GM18505 (cell line): ENCODE data around the gene DDX27.

Experiments used
- ATAC-seq: cut with Tn5 transposase; IDR thresholded peaks from one replicate; pipeline ENCODE4 v1.9.1; 2021; ENCODE audit not compliant: unreplicated experiment
- POLR2A ChIP-seq: IDR thresholded peaks from 4 replicates; pipeline ENCODE4 v1.6.1; 2011; ENCODE audit warnings: borderline replicate concordance; ENCODE audit not compliant: insufficient read depth, insufficient read length; ENCODE audit errors: extremely low read depth

DDX27 gene

DNA sequence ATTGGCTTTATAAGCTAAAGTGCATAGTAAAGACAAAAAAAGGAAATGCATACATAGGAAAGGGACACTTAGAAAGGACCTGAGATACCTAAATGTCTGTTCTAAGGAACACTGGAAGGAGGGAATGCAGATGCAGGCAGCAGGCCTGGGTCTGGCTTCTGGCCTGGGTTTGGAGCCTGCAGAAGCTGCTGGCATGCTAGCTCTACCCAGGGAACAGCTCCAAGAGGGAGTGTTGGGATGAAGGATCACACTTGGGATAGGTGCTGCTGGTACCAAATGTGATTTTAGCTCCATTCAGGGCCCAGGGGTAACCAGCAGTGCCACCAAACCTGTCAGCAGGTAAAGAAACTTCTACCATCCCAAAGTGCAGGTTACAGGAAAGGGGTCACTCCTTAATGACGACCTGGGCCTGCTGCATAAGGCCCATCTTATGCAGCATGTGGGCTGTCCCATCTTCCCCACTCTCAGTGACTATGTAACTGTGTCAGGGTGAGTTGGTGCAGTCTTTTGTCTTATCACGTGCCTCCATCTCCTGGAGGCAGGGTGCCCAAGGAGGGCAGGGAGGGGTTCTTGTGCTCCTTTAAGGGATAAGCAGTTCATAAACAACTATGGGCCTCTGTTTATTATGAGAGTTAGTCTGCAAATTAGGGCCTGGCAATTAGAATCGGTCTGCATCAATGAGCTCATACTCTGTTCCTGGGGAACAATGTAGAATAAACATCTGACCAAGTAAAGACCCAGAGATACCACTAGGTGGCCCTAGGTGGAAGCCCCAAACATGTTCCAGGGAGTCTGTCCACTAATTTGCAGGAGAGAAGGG is 26.9 kb downstream of the DDX27 start:
- no peak for ATAC-seq
- no peak for TF ChIP-seq POLR2A

GRCh38 chr20:49247169-49247723 is 28.0 kb downstream of the DDX27 start:
- ATAC-seq = no peak
- TF ChIP-seq POLR2A = peak; percentile 9

DNA sequence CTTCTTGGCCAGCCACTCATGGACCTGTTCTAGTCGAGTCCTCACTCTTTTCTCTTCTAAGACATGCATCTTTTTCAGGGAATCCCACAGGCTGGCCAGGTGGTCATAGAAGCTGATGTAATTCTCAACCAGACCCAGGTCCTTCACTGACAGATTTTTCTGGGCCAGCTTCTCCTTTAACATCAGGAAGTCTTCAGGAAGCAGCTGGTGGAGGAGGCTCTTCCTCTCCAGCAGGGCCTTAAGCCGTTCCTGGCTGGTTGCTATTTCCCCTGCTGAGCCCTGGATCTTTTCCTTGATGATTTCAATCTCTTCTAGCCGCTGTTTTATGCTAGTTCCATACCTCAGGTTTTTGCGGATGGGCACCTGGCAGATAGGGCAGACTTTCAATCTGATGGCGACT is 28.6 kb downstream of the DDX27 start:
- TF ChIP-seq POLR2A = no peak

DNA sequence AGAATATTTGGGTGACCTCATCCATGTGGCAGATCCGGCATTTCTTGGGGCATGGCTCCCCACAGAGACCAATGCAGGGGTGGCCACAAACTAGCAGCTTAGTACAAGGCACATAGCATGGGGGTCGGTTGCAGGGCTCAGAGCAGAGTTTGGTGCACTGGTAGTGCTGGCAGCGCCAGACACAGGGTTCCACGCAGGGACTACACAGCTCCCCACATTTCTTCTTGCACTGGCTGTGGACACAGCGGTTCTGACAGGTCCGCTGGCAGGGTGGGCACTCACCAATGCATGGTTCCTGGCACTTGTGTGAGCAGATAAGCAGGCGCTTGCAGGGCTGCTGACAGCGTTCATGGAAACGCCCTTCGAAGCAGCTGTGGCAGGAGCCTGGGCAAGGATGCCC is 29.1 kb downstream of the DDX27 start:
- ATAC-seq = no peak
- TF ChIP-seq POLR2A = no peak

More for the DNA sequence above, 28.6 kb downstream of the DDX27 start:
- no peak for ATAC-seq

DNA sequence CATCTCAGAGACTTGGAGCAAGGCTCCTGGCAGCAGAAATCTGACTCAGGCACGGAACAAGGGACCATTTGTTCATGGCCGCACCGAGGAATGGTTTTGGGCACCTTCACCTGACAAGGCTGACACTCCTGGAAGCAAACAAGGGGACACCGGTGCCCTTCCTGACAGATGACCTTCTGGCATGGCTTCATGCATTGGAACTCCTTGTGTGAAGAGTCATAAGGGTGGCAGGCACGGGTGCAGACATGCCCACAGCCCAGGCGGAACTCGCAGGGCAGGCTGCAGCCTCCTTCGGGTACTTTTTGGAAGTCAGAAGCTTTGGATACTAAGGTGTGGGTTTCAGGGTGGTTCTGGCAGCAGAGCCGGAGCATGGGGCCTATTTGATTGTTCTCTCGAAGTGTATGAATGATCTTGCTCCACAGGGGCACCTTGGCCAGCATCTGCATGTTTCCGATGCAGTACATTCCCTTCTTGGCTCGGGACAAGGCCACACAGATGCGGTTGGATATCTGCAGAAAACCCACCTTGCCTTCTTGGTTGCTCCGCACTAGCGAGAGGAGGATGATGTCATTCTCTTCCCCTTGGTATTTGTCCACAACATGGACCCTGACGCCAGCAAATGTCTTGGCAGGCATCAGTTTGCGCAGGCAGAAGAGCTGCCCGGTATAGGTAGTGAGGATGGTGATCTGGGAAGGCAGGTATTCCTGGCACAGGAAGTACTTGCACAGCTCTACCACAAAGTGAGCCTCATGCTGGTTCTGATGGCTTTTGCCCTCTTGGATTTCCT is 29.9 kb downstream of the DDX27 start:
- no peak for ATAC-seq
- no peak for TF ChIP-seq POLR2A

DNA sequence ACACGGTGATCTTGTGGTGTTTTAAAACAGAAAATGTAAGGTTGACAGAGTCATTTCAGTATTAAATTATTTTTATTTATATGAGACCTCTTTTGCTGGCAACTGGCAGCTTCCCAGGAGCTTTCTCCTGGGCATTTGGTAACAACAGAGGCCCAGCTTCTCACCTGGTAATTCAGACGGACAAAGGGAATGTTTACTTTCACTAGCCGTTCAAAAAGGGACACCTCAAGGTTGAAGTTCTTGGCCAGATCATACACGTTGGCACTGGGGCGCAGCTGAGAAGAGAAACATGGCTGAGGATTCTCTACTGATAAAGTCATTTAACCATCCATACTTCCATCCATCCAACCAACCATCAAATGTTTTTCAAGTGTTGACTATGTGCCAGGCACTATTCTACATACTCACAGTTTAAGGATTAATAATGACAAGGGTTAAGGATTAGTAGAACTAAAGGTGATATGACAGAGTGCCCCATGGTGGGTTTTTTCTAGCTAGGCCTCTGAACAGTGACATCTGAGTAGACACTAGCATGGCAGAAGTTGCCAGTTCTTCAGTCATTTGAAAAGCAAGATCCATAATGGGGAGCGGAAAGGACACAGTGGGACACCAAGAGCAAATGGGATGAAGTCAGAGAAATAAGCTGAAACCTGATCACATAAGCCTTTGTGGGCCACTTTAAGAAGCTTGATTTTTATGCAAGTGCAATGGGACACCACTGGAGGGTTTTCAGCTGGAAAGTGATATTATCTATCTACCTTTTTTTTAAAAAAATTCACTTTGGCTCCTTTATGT is 33.5 kb downstream of the DDX27 start:
- no peak for TF ChIP-seq POLR2A
- ATAC-seq = no peak

- no peak for ATAC-seq
- TF ChIP-seq POLR2A = no peak
These were observed 37.0 kb downstream of the DDX27 start for GRCh38 chr20:49256261-49256660.

GRCh38 chr20:49259284-49259683 is 40.1 kb downstream of the DDX27 start:
- TF ChIP-seq POLR2A = no peak
- ATAC-seq = no peak

DNA sequence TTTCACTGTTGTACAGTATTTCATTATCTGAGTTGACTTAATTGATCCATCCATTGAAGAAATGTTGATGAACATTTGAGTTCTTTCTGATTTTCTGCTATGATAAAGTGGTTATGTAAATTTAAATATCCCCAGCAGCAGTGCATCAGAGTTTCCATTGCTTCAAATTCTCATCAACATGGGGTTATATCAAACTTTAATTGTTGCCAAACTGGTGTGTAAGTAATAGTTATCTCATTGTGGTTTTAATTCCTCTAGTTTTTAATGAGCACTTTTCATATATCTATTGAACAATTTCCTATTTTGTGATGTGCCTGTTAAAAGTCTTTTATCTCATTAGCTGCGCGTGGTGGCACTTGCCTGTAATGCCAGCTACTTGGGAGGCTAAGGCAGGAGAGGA is 40.6 kb downstream of the DDX27 start:
- no peak for TF ChIP-seq POLR2A
- ATAC-seq = no peak

DNA sequence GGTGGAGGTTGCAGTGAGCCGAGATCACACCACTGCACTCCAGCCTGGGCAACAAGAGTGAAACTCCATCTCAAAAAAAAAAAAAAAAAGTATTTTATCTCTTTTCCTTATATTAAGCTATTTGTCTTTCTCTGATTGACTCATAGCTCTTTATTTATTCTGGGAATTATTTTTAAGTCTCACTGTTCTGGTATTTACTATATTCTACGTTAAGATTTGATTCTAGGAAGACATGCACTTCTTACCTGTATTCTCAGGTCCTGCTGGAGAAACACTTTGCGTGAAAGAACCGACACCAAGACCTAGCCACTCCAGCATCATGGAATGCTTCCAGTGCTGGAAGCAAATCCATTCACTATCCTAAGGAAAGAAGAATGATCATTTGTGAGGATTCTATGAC is 41.0 kb downstream of the DDX27 start:
- no peak for ATAC-seq
- no peak for TF ChIP-seq POLR2A

DNA sequence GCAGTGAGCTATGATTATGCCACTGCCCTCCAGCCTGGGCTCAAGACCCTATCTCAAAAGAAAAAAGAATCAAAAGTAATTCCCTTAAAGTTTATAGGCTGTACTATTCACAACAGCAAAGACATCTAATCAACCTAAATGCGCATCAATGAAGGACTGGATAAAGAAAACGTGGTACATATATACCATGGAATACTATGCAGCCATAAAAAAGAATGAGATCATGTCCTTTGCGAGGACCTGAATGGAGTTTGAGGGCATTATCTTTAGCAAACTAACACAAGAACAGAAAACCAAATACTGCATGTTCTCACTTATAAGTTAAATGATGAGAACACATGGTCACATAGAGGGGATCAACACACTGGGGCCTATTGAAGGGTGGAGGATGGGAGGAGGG is 42.0 kb downstream of the DDX27 start:
- no peak for ATAC-seq
- no peak for TF ChIP-seq POLR2A

- no peak for ATAC-seq
These were observed 43.2 kb downstream of the DDX27 start for GRCh38 chr20:49262444-49262843.

DNA sequence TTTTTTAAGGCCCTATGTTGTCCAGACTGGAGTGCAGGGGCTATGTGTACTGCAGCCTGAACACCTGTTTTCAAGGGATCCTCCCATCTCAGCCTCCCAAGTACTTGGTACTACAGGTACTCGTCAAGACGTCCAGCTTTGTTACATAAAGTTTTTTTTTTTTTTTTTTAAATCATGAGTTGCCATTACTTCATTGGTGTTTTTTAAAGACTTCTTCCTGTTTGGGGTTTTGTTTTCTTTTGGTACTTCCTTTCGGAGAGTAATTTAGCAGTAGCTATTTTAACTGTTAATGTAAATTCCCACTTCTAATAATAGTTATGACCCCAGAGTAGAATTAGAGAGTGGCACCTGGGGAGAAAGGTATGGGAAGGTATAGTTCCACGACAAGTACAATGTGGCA is 48.1 kb downstream of the DDX27 start:
- ATAC-seq = peak; percentile 44
- TF ChIP-seq POLR2A = no peak

More at GRCh38 chr20:49262444-49262843, 43.2 kb downstream of the DDX27 start:
- peak; percentile 20 for TF ChIP-seq POLR2A
